ENCODE data around the gene DMRTB1.

The DMRTB1 gene

DNA sequence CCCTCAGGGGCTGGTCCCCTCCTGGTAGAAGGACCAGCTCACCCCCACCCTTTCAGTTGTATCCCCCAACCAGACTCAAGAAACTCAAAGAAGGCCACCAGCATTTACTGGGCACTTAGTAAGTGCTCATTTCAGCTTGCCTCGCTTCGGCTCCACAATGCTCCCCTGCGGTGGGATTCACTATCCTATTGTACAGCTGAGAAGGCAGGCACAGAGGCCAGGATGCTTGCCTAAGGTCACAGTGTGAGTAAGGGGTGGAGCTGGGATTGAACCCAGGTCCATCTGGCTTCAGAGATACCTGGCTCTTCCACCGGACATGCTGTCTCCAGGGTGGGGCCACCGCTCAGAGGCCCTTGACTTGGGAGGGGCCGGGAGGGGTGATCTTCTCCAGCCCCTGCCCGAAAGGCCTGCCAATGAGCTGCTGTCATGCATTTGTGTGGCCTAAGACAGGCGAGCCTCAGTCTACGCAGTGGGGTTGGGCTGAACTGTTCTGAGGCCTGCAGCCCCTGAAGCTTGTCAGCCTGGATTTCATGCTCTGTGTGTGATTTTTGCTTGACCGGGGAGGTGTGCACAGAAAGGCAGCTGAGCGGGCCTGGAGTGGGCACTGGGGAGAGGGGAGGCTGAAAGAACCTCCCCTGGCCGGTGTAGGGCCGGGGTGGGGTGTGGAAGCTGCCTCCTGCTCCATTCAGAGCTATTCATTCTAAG, 48.1 kb downstream of the DMRTB1 start:
- CTCF ChIA-PET, result interaction anchor here (0.8 to 1.2 kb wide), 4 partner anchors 8 to 21 kb away, joined by 3 read pairs; no protein-coding TSS in a partner anchor
- no peak for DNase-seq (ENCODE audit: low read depth, low spot score)
- TF ChIP-seq, protein P1, sequence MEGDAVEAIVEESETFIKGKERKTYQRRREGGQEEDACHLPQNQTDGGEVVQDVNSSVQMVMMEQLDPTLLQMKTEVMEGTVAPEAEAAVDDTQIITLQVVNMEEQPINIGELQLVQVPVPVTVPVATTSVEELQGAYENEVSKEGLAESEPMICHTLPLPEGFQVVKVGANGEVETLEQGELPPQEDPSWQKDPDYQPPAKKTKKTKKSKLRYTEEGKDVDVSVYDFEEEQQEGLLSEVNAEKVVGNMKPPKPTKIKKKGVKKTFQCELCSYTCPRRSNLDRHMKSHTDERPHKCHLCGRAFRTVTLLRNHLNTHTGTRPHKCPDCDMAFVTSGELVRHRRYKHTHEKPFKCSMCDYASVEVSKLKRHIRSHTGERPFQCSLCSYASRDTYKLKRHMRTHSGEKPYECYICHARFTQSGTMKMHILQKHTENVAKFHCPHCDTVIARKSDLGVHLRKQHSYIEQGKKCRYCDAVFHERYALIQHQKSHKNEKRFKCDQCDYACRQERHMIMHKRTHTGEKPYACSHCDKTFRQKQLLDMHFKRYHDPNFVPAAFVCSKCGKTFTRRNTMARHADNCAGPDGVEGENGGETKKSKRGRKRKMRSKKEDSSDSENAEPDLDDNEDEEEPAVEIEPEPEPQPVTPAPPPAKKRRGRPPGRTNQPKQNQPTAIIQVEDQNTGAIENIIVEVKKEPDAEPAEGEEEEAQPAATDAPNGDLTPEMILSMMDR (IDR thresholded peaks at IDR 0.05; ENCODE audit: insufficient read depth, low read length, missing control alignments), result no peak
- no peak overlapping the region for H3K4me3 ChIP-seq (ENCODE audit: low read depth, low read length)
- POLR2A ChIA-PET, result no interaction called here

GRCh38 chr1:53508056-53508990, 49.1 kb downstream of the DMRTB1 start:
- DNase-seq (ENCODE audit: low read depth, low spot score), result no peak

DNA sequence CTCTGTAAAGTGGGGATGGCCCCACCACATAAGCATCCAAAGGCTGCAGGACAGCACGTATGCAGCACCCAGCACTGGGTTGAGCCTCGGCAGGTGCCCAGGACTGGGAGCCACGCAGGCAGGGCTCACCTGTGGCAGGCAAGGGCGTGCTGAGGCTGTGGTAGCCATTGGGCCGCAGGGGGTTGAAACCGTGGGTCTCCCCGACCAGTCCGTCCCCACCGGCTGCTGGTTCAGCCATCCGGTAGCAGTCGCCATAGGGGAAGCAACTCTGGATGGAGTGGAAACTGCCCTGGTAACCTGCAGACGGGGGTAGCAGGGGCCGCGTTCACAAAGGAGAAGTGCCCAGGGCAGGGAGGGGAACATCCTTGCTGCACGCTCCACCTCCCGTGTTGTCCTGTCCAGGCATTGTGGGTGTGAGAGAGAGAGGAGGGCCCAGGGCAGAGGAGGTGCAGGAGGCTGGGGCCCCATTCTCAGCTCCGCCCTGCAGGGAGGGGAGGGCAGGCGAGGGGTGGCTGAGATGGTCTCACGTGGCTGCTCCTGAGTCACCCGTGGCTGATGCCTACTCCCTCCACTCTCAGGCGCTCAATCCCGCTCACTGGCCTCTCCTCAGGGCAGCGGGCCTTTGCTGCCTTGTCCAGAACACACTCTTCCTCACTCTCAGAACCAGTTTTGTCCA, 49.9 kb downstream of the DMRTB1 start:
- CTCF ChIA-PET, result interaction anchor here (0.9 to 1.2 kb wide), 2 partner anchors 10 to 27 kb away, joined by 3 to 4 read pairs; no protein-coding TSS in a partner anchor
- DNase-seq (ENCODE audit: low read depth, low spot score), result no peak
- H3K4me3 ChIP-seq (ENCODE audit: low read depth, low read length), result no peak overlapping the region
- POLR2A ChIA-PET, result no interaction called here
- TF ChIP-seq, protein P1 (IDR thresholded peaks at IDR 0.05; ENCODE audit: insufficient read depth, low read length, missing control alignments), result no peak

More at GRCh38 chr1:53508056-53508990, 49.1 kb downstream of the DMRTB1 start:
- TF ChIP-seq, protein P1 (IDR thresholded peaks at IDR 0.05; ENCODE audit: insufficient read depth, low read length, missing control alignments), result no peak
- POLR2A ChIA-PET, result no interaction called here
- no peak overlapping the region for H3K4me3 ChIP-seq (ENCODE audit: low read depth, low read length)
- CTCF ChIA-PET, result interaction anchor here (1.1 to 1.2 kb wide), 2 partner anchors 9 to 18 kb away, joined by 3 read pairs; no protein-coding TSS in a partner anchor

GRCh38 chr1:53509775-53510174, 50.6 kb downstream of the DMRTB1 start:
- TF ChIP-seq, protein P1 (IDR thresholded peaks at IDR 0.05; ENCODE audit: insufficient read depth, low read length, missing control alignments), result no peak
- DNase-seq (ENCODE audit: low read depth, low spot score), result no peak
- ChIA-PET POLR2A (no interaction called here), CTCF (interaction anchor here (0.9 to 1.2 kb wide), 2 partner anchors 11 to 26 kb away, joined by 3 to 4 read pairs; no protein-coding TSS in a partner anchor)
- no peak overlapping the region for H3K4me3 ChIP-seq (ENCODE audit: low read depth, low read length)

GRCh38 chr1:53510215-53510614, 51.0 kb downstream of the DMRTB1 start:
- ChIA-PET POLR2A (no interaction called here), CTCF (interaction anchor here (0.9 to 1.3 kb wide), 3 partner anchors 11 to 26 kb away, joined by 3 to 4 read pairs (median 3); no protein-coding TSS in a partner anchor)
- no peak overlapping the region for H3K4me3 ChIP-seq (ENCODE audit: low read depth, low read length)
- TF ChIP-seq, protein P1 (IDR thresholded peaks at IDR 0.05; ENCODE audit: insufficient read depth, low read length, missing control alignments), result no peak
- no peak for DNase-seq (ENCODE audit: low read depth, low spot score)

Measured in AG04449 (cell line).